Activated CD4-positive, alpha-beta memory T cell treated with anti-CD3 and anti-CD28 coated beads, Interleukin-2, amount 10 ng/mL, durations not matched to agents 7 days and 5 days (primary cell): ENCODE data around the gene DCLK1. TPM values are rescaled to one million over a fixed set of nuclear protein-coding genes. Genes with fewer than 3 reads are reported as not detected.

ENCODE experiments used
- CTCF ChIA-PET: fragments of 350-600 bp; sonication (Branson Sonifier 250); formaldehyde crosslinking; loops from one replicate; lab custom pipeline; 2021; ENCODE audit warnings: antibody characterized with exemption, inconsistent platforms; lab: Charles Lee
- POLR2A ChIA-PET: fragments of 350-600 bp; sonication (Branson Sonifier 250); formaldehyde crosslinking; loops from one replicate; lab custom pipeline; 2021; ENCODE audit warnings: antibody characterized with exemption; lab: Charles Lee
- DNase-seq: peaks from one replicate; pipeline ENCODE4 v3.0.0-alpha.2; 2020
- H3K27ac Mint-ChIP-seq: one replicate; pipeline ENCODE4 v1.8.0; 2021; ENCODE audit warnings: mild to moderate bottlenecking, mixed read lengths
- H3K27me3 Mint-ChIP-seq: one replicate; pipeline ENCODE4 v1.8.0; 2021; ENCODE audit warnings: mixed read lengths
- H3K36me3 Mint-ChIP-seq: one replicate; pipeline ENCODE4 v1.8.0; 2021; ENCODE audit warnings: low read depth, mixed read lengths
- H3K4me1 Mint-ChIP-seq: one replicate; pipeline ENCODE4 v1.8.0; 2021; ENCODE audit warnings: mixed read lengths
- H3K4me3 Mint-ChIP-seq: one replicate; pipeline ENCODE4 v1.8.0; 2021; ENCODE audit warnings: mild to moderate bottlenecking, mixed read lengths
- H3K9me3 Mint-ChIP-seq: one replicate; pipeline ENCODE4 v1.8.0; 2021; ENCODE audit warnings: mixed read lengths
- total RNA-seq, 2 experiments: library from RNA; stranded (reverse); gene quantifications; one replicate each; pipeline ENCODE4 v1.2.3, GENCODE V29; 2021

The DCLK1 gene
- total RNA-seq, 2 experiments from 2014 or later: not detected

- Mint-ChIP-seq H3K27me3 (no peaks in the 10 kb centered on the region), H3K4me1 (no peaks in the 10 kb centered on the region), H3K36me3 (no peaks in the 10 kb centered on the region), H3K9me3 (no peaks in the 10 kb centered on the region), H3K27ac (no peak overlapping the region), H3K4me3 (no peak overlapping the region)
- ChIA-PET CTCF (no interaction called here), POLR2A (no interaction called here)
- DNase-seq: no peak
Measured at GRCh38 chr13:35855531-35856019, 275.6 kb downstream of the DCLK1 start.

GRCh38 chr13:35854286-35854685 lies 276.9 kb downstream of the DCLK1 start:
- Mint-ChIP-seq H3K4me3 (no peak overlapping the region), H3K27ac (no peak overlapping the region), H3K4me1 (no peaks in the 10 kb centered on the region), H3K9me3 (no peaks in the 10 kb centered on the region), H3K36me3 (no peaks in the 10 kb centered on the region), H3K27me3 (no peaks in the 10 kb centered on the region)
- ChIA-PET CTCF (no interaction called here), POLR2A (no interaction called here)
- DNase-seq: no peak

GRCh38 chr13:35851881-35852280 lies 279.3 kb downstream of the DCLK1 start:
- Mint-ChIP-seq H3K4me1 (no peaks in the 10 kb centered on the region), H3K4me3 (no peak overlapping the region), H3K36me3 (no peaks in the 10 kb centered on the region), H3K27ac (no peak overlapping the region), H3K9me3 (no peaks in the 10 kb centered on the region), H3K27me3 (no peaks in the 10 kb centered on the region)
- POLR2A ChIA-PET: no interaction called here
- CTCF ChIA-PET: no interaction called here
- DNase-seq: no peak

GRCh38 chr13:35851356-35851755 lies 279.8 kb downstream of the DCLK1 start:
- no peaks in the 10 kb centered on the region for H3K4me1 Mint-ChIP-seq
- no peaks in the 10 kb centered on the region for H3K36me3 Mint-ChIP-seq
- DNase-seq: no peak

GRCh38 chr13:35850569-35850968 lies 280.6 kb downstream of the DCLK1 start:
- Mint-ChIP-seq H3K4me3 (no peak overlapping the region), H3K27me3 (no peaks in the 10 kb centered on the region), H3K36me3 (no peaks in the 10 kb centered on the region), H3K9me3 (no peaks in the 10 kb centered on the region), H3K4me1 (no peaks in the 10 kb centered on the region), H3K27ac (no peak overlapping the region)
- ChIA-PET CTCF (no interaction called here), POLR2A (no interaction called here)
- DNase-seq: no peak

More at GRCh38 chr13:35851356-35851755, 279.8 kb downstream of the DCLK1 start:
- ChIA-PET CTCF (no interaction called here), POLR2A (no interaction called here)
- no peaks in the 10 kb centered on the region for H3K27me3 Mint-ChIP-seq
- no peaks in the 10 kb centered on the region for H3K9me3 Mint-ChIP-seq
- H3K4me3 Mint-ChIP-seq: no peak overlapping the region
- no peak overlapping the region for H3K27ac Mint-ChIP-seq

GRCh38 chr13:35849256-35849644 lies 281.9 kb downstream of the DCLK1 start:
- CTCF ChIA-PET: no interaction called here
- H3K27me3 Mint-ChIP-seq: no peaks in the 10 kb centered on the region
- no peaks in the 10 kb centered on the region for H3K4me1 Mint-ChIP-seq
- no peak overlapping the region for H3K4me3 Mint-ChIP-seq
- DNase-seq: no peak
- no peaks in the 10 kb centered on the region for H3K9me3 Mint-ChIP-seq
- POLR2A ChIA-PET: no interaction called here
- no peaks in the 10 kb centered on the region for H3K36me3 Mint-ChIP-seq
- H3K27ac Mint-ChIP-seq: no peak overlapping the region

- Mint-ChIP-seq H3K27me3 (no peaks in the 10 kb centered on the region), H3K4me3 (no peak overlapping the region), H3K27ac (no peak overlapping the region), H3K9me3 (no peaks in the 10 kb centered on the region), H3K4me1 (no peaks in the 10 kb centered on the region), H3K36me3 (no peaks in the 10 kb centered on the region)
- ChIA-PET CTCF (no interaction called here), POLR2A (no interaction called here)
- no peak for DNase-seq
Measured at GRCh38 chr13:35848336-35849255, 282.6 kb downstream of the DCLK1 start.

GRCh38 chr13:35843272-35843671 lies 287.9 kb downstream of the DCLK1 start:
- Mint-ChIP-seq H3K36me3 (no peaks in the 10 kb centered on the region), H3K27me3 (no peaks in the 10 kb centered on the region), H3K4me1 (no peaks in the 10 kb centered on the region), H3K4me3 (no peak overlapping the region), H3K9me3 (peaks cover 3% of the 10 kb centered on the region), H3K27ac (no peak overlapping the region)
- ChIA-PET CTCF (no interaction called here), POLR2A (no interaction called here)
- no peak for DNase-seq

GRCh38 chr13:35841060-35841521 lies 290.1 kb downstream of the DCLK1 start:
- Mint-ChIP-seq H3K27ac (no peak overlapping the region), H3K4me3 (no peak overlapping the region), H3K27me3 (no peaks in the 10 kb centered on the region), H3K36me3 (no peaks in the 10 kb centered on the region), H3K9me3 (peaks cover 3% of the 10 kb centered on the region), H3K4me1 (no peaks in the 10 kb centered on the region)
- CTCF ChIA-PET: no interaction called here
- no peak for DNase-seq
- POLR2A ChIA-PET: no interaction called here

GRCh38 chr13:35839806-35840205 lies 291.4 kb downstream of the DCLK1 start:
- Mint-ChIP-seq H3K27ac (no peak overlapping the region), H3K36me3 (no peaks in the 10 kb centered on the region), H3K27me3 (no peaks in the 10 kb centered on the region), H3K9me3 (peaks cover 6% of the 10 kb centered on the region), H3K4me1 (no peaks in the 10 kb centered on the region), H3K4me3 (no peak overlapping the region)
- ChIA-PET POLR2A (no interaction called here), CTCF (no interaction called here)
- DNase-seq: no peak

GRCh38 chr13:35838356-35838755 lies 292.8 kb downstream of the DCLK1 start:
- ChIA-PET POLR2A (no interaction called here), CTCF (no interaction called here)
- H3K27ac Mint-ChIP-seq: no peak overlapping the region
- no peaks in the 10 kb centered on the region for H3K36me3 Mint-ChIP-seq
- no peak for DNase-seq
- peaks cover 6% of the 10 kb centered on the region for H3K9me3 Mint-ChIP-seq
- no peaks in the 10 kb centered on the region for H3K4me1 Mint-ChIP-seq
- no peak overlapping the region for H3K4me3 Mint-ChIP-seq
- H3K27me3 Mint-ChIP-seq: no peaks in the 10 kb centered on the region

GRCh38 chr13:35836446-35836845 lies 294.7 kb downstream of the DCLK1 start:
- Mint-ChIP-seq H3K27me3 (no peaks in the 10 kb centered on the region), H3K4me3 (no peak overlapping the region), H3K9me3 (peaks cover 6% of the 10 kb centered on the region), H3K36me3 (no peaks in the 10 kb centered on the region), H3K4me1 (no peaks in the 10 kb centered on the region), H3K27ac (no peak overlapping the region)
- POLR2A ChIA-PET: no interaction called here
- CTCF ChIA-PET: no interaction called here
- no peak for DNase-seq

- CTCF ChIA-PET: no interaction called here
- no peak for DNase-seq
- H3K4me3 Mint-ChIP-seq: no peak overlapping the region
- no peaks in the 10 kb centered on the region for H3K4me1 Mint-ChIP-seq
- H3K9me3 Mint-ChIP-seq: peaks cover 6% of the 10 kb centered on the region
- POLR2A ChIA-PET: no interaction called here
- H3K36me3 Mint-ChIP-seq: no peaks in the 10 kb centered on the region
- no peak overlapping the region for H3K27ac Mint-ChIP-seq
- no peaks in the 10 kb centered on the region for H3K27me3 Mint-ChIP-seq
Measured at GRCh38 chr13:35835989-35836388, 295.2 kb downstream of the DCLK1 start.
